Ovary (tissue), 9 donors: Measurements from ENCODE around the gene KIF6. TPM values are rescaled to one million over a fixed set of nuclear protein-coding genes. Genes with fewer than 3 reads are reported as not detected.
"Not testable (repeated sequence)": the region's sequence is repeated elsewhere in the genome, so short reads cannot be mapped to it uniquely, and the experiment has no call there.

Experiments used
- DNase-seq, 5 donors: peaks; one replicate each; pipeline ENCODE4 v3.0.0-alpha.2; 2019 to 2020
- H3K27ac ChIP-seq, 2 donors: fragments of 200-600 bp; one replicate each; pipeline versions ENCODE4 v1.5.1 to v1.8.0; 2019 to 2022
- H3K27me3 ChIP-seq: fragments of 200-600 bp; one replicate; pipeline ENCODE4 v1.8.0; 2022
- H3K36me3 ChIP-seq: fragments of 200-600 bp; sonication (generic); one replicate; pipeline ENCODE4 v1.5.1; 2019
- H3K4me1 ChIP-seq: one replicate; pipeline ENCODE4 v1.8.1; 2013; ENCODE audit warnings: mild to moderate bottlenecking, moderate library complexity; ENCODE audit not compliant: insufficient read depth
- H3K4me3 ChIP-seq: fragments of 200-600 bp; sonication (generic); one replicate; pipeline ENCODE4 v1.5.1; 2017
- H3K9me3 ChIP-seq, 2 donors: fragments of 200-600 bp in 1 of 2; sonication (generic) in 1 of 2; one replicate each; pipeline versions ENCODE4 v1.5.1 to v1.8.1; 2013 to 2019; ENCODE audit warnings: mild to moderate bottlenecking in 1 of 2, moderate library complexity in 1 of 2
- EP300 ChIP-seq: sonication (generic); formaldehyde crosslinking; IDR thresholded peaks from one replicate; pipeline ENCODE4 v1.6.1; 2017; ENCODE audit warnings: antibody characterized with exemption
- POLR2A ChIP-seq: fragments of 450-650 bp; IDR thresholded peaks from one replicate; pipeline ENCODE4 v1.6.1; 2017; ENCODE audit warnings: antibody characterized with exemption, mild to moderate bottlenecking, moderate library complexity
- WGBS, 3 donors: extraction: QIAGEN DNeasy Blood & Tissue Kit in 1 of 3; methylation state at CpG; one replicate each; pipeline versions ENCODE4 v1.1.5 to v1.1.7; 2013 to 2017; 5-methylcytosine and 5-hydroxymethylcytosine counted together
- intact Hi-C, 4 donors: fragments of 100-400 bp; cut with DNase I; formaldehyde crosslinking; loops; one replicate each; pipeline versions ENCODE4 v1.11.0 to v1.15.1; 2022 to 2023
- polyA plus RNA-seq, 2 donors: library from polyadenylated mRNA; stranded (reverse); fragments of 200-250 nt in 1 of 2; fragments of 350-450 nt in 1 of 2; fragmentation: Illumina TruSeq in 1 of 2; extraction: RNeasy Lipid Tissue Mini Kit (QIAGEN cat#74804) in 1 of 2; gene quantifications; one replicate each; pipeline ENCODE4 v1.2.3, GENCODE V29; 2013 to 2014
- total RNA-seq, 7 donors: library from RNA; depleted of rRNA in 2 of 7; stranded (reverse); fragments of >200 nt in 2 of 7; fragmentation: NEBNext Ultra II Directional in 3 of 7; extraction: Animal tissue kit (Norgen Biotek cat#: 25700) in 3 of 7; gene quantifications; one replicate each; pipeline versions ENCODE4 v1.1.0 to v1.2.4, GENCODE V29; 2016 to 2023
- TF ChIP-seq, protein P1 (sequence below), 3 donors: fragments of 450-650 bp in 2 of 3; fragments of 200-600 bp in 1 of 3; IDR thresholded peaks; one replicate each; pipeline versions ENCODE4 v1.5.1 to v1.8.0; 2016 to 2022; ENCODE audit warnings: antibody characterized with exemption in 3 of 3, mild to moderate bottlenecking in 1 of 3
- donor health status: DM: no; HTN: no; CAD: no; lungs with moderate emphysema.
- donor health status: DM: no; HTN: no; CAD: no.
- donor health status: Bipolar disorder and iron deficiency.
- donor health status: DM: yes; HTN: yes; CAD: no.
- donor health status: DM: no; HTN: no; CAD: no.
- donor health status: DM: yes; HTN: yes; CAD: no.

KIF6 gene
- total and polyA plus RNA-seq, 9 donors: 0.12 to 2.1 (median 0.82) TPM

DNA sequence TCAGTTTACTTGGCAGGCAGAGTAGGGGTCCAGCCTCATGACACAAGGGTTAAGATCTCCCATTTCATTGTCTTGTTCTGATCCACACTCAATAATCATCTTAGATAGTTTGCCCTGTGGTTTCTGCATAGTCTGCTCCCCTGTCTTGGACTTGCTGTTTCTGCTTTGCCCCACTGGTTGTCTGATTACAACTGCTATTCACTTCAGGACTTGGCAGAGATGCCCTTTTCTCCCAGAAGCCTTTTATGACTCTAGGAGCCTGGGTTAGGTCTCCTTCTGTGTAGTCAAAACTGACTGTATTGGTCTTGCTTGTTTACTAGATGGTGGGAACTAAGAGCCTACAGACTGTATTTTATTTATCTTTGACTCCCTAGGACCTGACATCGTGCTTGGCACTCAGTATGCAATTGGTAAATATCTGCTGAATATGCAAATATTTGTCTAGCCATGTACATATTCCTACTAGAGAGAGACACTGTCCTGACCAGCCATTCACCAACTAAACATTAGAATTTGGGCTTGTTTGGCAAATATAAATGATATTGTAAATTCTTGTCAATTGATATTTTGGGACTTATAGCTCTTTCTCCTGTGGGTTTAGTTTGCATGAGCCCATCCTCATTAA is 236.8 kb downstream of the KIF6 start:
- no peak overlapping the region for H3K27ac ChIP-seq
- TF ChIP-seq EP300 (no peak), POLR2A (no peak)
- TF ChIP-seq, protein P1, sequence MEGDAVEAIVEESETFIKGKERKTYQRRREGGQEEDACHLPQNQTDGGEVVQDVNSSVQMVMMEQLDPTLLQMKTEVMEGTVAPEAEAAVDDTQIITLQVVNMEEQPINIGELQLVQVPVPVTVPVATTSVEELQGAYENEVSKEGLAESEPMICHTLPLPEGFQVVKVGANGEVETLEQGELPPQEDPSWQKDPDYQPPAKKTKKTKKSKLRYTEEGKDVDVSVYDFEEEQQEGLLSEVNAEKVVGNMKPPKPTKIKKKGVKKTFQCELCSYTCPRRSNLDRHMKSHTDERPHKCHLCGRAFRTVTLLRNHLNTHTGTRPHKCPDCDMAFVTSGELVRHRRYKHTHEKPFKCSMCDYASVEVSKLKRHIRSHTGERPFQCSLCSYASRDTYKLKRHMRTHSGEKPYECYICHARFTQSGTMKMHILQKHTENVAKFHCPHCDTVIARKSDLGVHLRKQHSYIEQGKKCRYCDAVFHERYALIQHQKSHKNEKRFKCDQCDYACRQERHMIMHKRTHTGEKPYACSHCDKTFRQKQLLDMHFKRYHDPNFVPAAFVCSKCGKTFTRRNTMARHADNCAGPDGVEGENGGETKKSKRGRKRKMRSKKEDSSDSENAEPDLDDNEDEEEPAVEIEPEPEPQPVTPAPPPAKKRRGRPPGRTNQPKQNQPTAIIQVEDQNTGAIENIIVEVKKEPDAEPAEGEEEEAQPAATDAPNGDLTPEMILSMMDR (IDR thresholded peaks at IDR 0.05): no peak
- H3K27me3 ChIP-seq: no peaks in the 10 kb centered on the region
- DNase-seq: no peak
- WGBS, 3 donors: 59 to 78% (median 65%) methylated on average over 1 of the region's 1 CpG
- H3K4me1 ChIP-seq: no peaks in the 10 kb centered on the region
- intact Hi-C loops: no loop called here
- no peaks in the 10 kb centered on the region for H3K9me3 ChIP-seq
- H3K4me3 ChIP-seq: no peak overlapping the region
- H3K36me3 ChIP-seq: no peaks in the 10 kb centered on the region

- H3K9me3 ChIP-seq: no peaks in the 10 kb centered on the region
- no peaks in the 10 kb centered on the region for H3K27me3 ChIP-seq
- no peak overlapping the region for H3K27ac ChIP-seq
- TF ChIP-seq, protein P1 (IDR thresholded peaks at IDR 0.05): no peak
- TF ChIP-seq POLR2A (no peak), EP300 (no peak)
- intact Hi-C loops: no loop called here
- H3K4me3 ChIP-seq: no peak overlapping the region
- WGBS, 3 donors: 90 to 95% (median 92%) methylated on average over 3 of the region's 3 CpGs
- DNase-seq: no peak
- H3K4me1 ChIP-seq: no peaks in the 10 kb centered on the region
- no peaks in the 10 kb centered on the region for H3K36me3 ChIP-seq
These were observed 240.9 kb downstream of the KIF6 start for GRCh38 chr6:39484276-39484675.

DNA sequence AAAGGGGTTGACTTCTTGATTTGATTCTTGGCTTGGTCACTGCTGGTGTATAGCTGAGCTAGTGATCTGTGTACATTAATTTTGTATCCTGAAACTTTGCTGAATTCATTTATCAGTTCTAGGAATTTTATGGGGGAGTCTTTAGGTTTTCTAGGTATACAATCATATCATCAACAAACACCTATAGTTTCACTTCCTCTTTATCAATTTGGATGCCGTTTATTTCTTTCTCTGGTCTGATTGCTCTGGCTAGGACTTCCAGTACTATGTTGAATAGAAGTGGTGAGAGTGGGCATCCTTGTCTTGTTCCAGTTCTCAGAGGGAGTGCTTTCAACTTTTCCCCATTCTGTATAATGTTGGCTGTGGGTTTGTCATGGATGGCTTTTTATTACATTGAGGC is 245.4 kb downstream of the KIF6 start:
- H3K4me3 ChIP-seq, intact Hi-C loops, H3K9me3 ChIP-seq, H3K27me3 ChIP-seq, H3K27ac ChIP-seq, DNase-seq, H3K4me1 ChIP-seq, H3K36me3 ChIP-seq: not testable (repeated sequence)
- WGBS, 3 donors: 67 to 89% (median 83%) methylated on average over 1 of the region's 1 CpG

- intact Hi-C loops: no loop called here
- no peaks in the 10 kb centered on the region for H3K9me3 ChIP-seq
- no peak overlapping the region for H3K4me3 ChIP-seq
- H3K36me3 ChIP-seq: no peaks in the 10 kb centered on the region
- WGBS, 3 donors: 86 to 98% (median 94%) methylated on average over 1 of the region's 1 CpG
- no peak overlapping the region for H3K27ac ChIP-seq
- no peak for DNase-seq
- TF ChIP-seq, protein P1 (IDR thresholded peaks at IDR 0.05): no peak
- no peak for TF ChIP-seq POLR2A
- no peak for TF ChIP-seq EP300
- peaks cover 3% of the 10 kb centered on the region for H3K4me1 ChIP-seq
- no peaks in the 10 kb centered on the region for H3K27me3 ChIP-seq
These were observed 248.5 kb downstream of the KIF6 start for GRCh38 chr6:39476670-39477069.

DNA sequence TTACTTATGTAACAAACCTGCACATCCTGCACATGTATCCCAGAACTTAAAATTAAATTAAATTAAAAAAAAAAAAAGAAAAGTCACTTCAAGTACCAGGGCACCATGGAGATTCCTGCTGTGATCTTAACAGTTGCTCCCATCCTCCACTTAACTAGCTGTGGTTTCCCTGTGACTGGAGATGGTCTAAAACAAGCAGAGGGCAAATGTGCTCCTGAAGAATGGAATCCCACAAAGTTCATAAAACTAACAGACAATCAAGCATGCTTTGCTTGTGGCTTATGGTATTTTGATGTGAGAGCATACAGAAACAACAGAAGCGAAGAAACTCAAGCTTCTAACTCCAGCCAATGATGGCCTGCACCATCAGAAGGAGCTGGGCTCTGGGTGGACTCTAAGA is 249.1 kb downstream of the KIF6 start:
- 90 to 97% (median 96%) methylated on average over 1 of the region's 1 CpG for WGBS, 3 donors
- intact Hi-C loops: no loop called here

More for the DNA sequence above, 249.1 kb downstream of the KIF6 start:
- DNase-seq: no peak
- H3K27ac ChIP-seq: no peak overlapping the region
- TF ChIP-seq, protein P1 (IDR thresholded peaks at IDR 0.05): no peak
- TF ChIP-seq POLR2A: no peak
- no peak for TF ChIP-seq EP300
- no peaks in the 10 kb centered on the region for H3K36me3 ChIP-seq
- peaks cover 5% of the 10 kb centered on the region for H3K4me1 ChIP-seq
- H3K27me3 ChIP-seq: no peaks in the 10 kb centered on the region
- H3K9me3 ChIP-seq: no peaks in the 10 kb centered on the region
- no peak overlapping the region for H3K4me3 ChIP-seq
